ENCODE measurements around the gene CDC20B. TPM values are rescaled to one million over a fixed set of nuclear protein-coding genes. Genes with fewer than 3 reads are reported as not detected.
"Not testable (repeated sequence)": the region's sequence is repeated elsewhere in the genome, so short reads cannot be mapped to it uniquely, and the experiment has no call there.

The CDC20B gene
- total RNA-seq, 1 donor from 2014 or later, result not detected

DNA sequence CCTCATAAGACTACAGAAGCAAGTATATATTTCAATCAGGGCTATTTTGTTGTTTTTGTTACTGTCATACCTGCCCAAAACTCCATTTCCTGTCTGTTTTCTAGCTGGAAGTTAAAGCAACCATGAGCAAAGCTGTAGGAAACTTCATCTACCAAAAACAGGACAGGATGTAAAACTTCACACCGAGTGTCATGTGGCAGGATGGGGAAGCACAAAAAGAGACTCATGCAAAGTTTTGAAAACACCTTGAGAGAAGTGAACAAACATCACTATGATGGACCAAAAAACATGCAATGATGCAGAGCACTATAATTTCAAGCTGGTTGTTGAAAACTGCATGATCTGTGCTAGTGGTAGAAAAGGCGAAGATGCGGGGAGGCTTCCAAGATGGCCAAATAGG is 76.8 kb downstream of the CDC20B start:
- Histone ChIP-seq H3K36me3 (no peaks in the 10 kb centered on the region), H3K27ac (no peak overlapping the region), H3K27me3 (no peaks in the 10 kb centered on the region), H3K9me3 (no peaks in the 10 kb centered on the region), H3K4me3 (no peak overlapping the region), H3K4me1 (no peaks in the 10 kb centered on the region)
- intact Hi-C loops (cut with DNase I), result no loop called here
- TF ChIP-seq CTCF (IDR thresholded peaks at IDR 0.05), result no peak
- no peak for DNase-seq (ENCODE audit: low spot score in 2 of 2)

DNA sequence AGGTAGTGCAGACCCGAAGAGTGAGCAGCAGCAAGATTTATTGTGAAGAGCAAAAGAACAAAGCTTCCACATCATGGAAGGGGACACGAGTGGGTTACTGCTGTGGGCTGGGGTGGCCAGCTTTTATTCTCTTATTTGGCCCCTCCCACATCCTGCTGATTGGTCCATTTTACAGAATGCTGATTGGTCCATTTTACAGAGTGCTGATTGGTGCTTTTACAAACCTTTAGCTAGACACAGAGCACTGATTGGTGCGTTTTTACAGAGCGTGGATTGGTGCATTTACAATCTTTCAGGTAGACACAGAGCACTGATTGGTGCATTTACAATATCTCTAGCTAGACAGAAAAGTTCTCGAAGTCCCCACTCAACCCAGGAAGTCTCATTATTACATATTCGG is 82.0 kb downstream of the CDC20B start:
- H3K9me3 ChIP-seq; H3K4me3 ChIP-seq; H3K4me1 ChIP-seq; intact Hi-C loops (cut with DNase I); H3K36me3 ChIP-seq; H3K27me3 ChIP-seq; H3K27ac ChIP-seq; DNase-seq (ENCODE audit: low spot score in 2 of 2): not testable (repeated sequence)

GRCh38 chr5:55089301-55089700 is 83.7 kb downstream of the CDC20B start:
- intact Hi-C loops (cut with DNase I); H3K4me1 ChIP-seq; H3K27me3 ChIP-seq; H3K36me3 ChIP-seq; H3K9me3 ChIP-seq; H3K4me3 ChIP-seq; H3K27ac ChIP-seq; DNase-seq (ENCODE audit: low spot score in 2 of 2): not testable (repeated sequence)

DNA sequence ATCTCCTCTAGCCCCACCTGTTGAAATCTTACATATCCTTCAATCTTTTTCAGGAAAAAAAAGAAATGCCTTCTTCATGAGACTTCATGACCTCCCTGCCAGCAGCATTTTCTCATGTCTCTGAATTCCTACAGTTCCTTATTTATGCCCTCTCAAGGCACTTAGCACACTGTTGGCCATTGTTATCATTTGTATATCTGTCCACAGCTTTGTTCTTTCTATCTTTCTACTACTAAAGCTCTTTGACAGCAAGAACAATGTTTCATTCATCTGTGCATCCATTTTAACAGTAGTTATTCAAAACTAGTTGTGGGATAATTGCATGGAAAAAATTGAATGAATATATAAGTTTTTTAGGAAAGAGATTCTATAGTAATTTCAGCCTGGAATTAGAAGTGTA is 91.4 kb downstream of the CDC20B start:
- no peaks in the 10 kb centered on the region for H3K9me3 ChIP-seq

GRCh38 chr5:55073211-55073610 is 99.8 kb downstream of the CDC20B start:
- Histone ChIP-seq H3K4me1 (no peaks in the 10 kb centered on the region), H3K36me3 (no peaks in the 10 kb centered on the region), H3K4me3 (no peak overlapping the region), H3K27ac (no peak overlapping the region), H3K9me3 (no peaks in the 10 kb centered on the region), H3K27me3 (no peaks in the 10 kb centered on the region)
- no peak for TF ChIP-seq CTCF (IDR thresholded peaks at IDR 0.05)
- DNase-seq (ENCODE audit: low spot score in 2 of 2), result no peak
- intact Hi-C loops (cut with DNase I), result no loop called here

More for the DNA sequence above, 91.4 kb downstream of the CDC20B start:
- no peak overlapping the region for H3K27ac ChIP-seq
- H3K4me3 ChIP-seq, result no peak overlapping the region
- DNase-seq (ENCODE audit: low spot score in 2 of 2), result no peak
- no peaks in the 10 kb centered on the region for H3K27me3 ChIP-seq
- no peaks in the 10 kb centered on the region for H3K36me3 ChIP-seq
- H3K4me1 ChIP-seq, result no peaks in the 10 kb centered on the region
- intact Hi-C loops (cut with DNase I), result no loop called here
- TF ChIP-seq CTCF (IDR thresholded peaks at IDR 0.05), result no peak

DNA sequence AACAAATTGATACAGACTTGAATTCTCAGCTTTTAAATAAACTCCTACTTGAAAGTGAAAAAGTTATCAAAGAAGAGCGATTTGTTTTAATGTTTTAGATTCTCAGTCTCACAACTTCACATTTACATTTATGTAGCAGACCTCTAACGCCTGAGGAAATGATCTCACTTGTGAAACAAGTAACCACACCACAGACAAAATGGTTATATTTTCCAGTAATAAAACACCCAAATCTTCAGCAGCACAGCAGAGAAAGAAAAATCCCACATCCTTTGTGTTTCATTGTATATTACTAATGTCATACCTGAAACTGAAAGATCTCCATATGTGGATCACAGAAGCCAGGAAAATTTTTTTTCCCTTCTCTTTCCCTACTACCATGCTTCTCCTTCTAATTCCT is 100.3 kb downstream of the CDC20B start:
- no peaks in the 10 kb centered on the region for H3K4me1 ChIP-seq
- no peak overlapping the region for H3K4me3 ChIP-seq
- TF ChIP-seq CTCF (IDR thresholded peaks at IDR 0.05), result no peak
- H3K27me3 ChIP-seq, result no peaks in the 10 kb centered on the region
- no peak for DNase-seq (ENCODE audit: low spot score in 2 of 2)
- H3K36me3 ChIP-seq, result no peaks in the 10 kb centered on the region
- intact Hi-C loops (cut with DNase I), result no loop called here
- H3K9me3 ChIP-seq, result no peaks in the 10 kb centered on the region
- no peak overlapping the region for H3K27ac ChIP-seq

DNA sequence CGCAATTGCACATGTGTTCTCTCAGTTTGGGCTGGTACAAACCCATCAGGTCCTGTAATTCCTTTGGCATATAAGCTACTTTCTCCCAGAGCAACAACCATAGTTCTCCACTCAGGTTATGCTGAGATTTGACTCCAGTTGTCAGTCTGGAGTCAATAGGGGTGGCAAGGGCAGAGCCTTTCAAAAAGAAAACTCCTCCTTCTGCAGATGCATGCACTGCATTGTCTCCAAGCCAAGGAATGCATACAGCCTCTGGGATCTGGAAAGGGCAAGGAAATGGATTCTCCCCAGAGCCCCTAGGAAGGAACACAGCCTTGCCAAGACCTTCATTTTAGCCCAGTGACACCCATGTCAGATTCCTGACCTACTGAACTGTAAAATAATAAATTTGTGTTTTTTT is 101.6 kb downstream of the CDC20B start:
- H3K36me3 ChIP-seq, result no peaks in the 10 kb centered on the region
- TF ChIP-seq CTCF (IDR thresholded peaks at IDR 0.05), result no peak
- no peak for DNase-seq (ENCODE audit: low spot score in 2 of 2)
- H3K27ac ChIP-seq, result no peak overlapping the region
- no peak overlapping the region for H3K4me3 ChIP-seq
- no peaks in the 10 kb centered on the region for H3K27me3 ChIP-seq
- intact Hi-C loops (cut with DNase I), result no loop called here
- H3K9me3 ChIP-seq, result no peaks in the 10 kb centered on the region
- no peaks in the 10 kb centered on the region for H3K4me1 ChIP-seq
